ENCODE results near the gene CMTR1.

DNA sequence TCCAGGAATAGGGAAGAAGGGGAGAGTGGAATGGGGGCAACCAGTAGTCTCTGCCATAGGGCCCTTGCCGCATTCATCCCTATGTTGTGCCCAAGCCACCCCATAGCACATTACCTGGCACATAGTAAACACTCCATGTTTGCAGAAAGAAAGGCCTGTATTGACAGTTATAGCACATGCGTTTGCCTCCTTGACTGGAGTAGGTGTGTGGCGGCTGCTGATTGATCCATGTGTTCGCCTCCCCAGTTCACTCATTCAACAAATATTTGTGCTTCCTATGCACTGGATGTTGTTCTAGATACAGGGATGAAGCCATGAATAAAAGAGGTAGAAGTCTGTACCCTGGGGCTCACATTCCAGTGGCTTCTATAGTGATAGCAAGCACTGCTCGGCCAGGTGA is 86.4 kb downstream of the CMTR1 start:
- TF ChIP-seq EZH2 (IDR thresholded peaks at IDR 0.05; ENCODE audit: borderline replicate concordance, insufficient read depth, low read length, poor library complexity, severe bottlenecking): no peak
- no peak for TF ChIP-seq SMC3 (conservative IDR thresholded peaks at IDR 0.05; ENCODE audit: poor library complexity)
- TF ChIP-seq TAF1 (IDR thresholded peaks at IDR 0.05; ENCODE audit: low read depth): no peak
- TF ChIP-seq, protein P1, sequence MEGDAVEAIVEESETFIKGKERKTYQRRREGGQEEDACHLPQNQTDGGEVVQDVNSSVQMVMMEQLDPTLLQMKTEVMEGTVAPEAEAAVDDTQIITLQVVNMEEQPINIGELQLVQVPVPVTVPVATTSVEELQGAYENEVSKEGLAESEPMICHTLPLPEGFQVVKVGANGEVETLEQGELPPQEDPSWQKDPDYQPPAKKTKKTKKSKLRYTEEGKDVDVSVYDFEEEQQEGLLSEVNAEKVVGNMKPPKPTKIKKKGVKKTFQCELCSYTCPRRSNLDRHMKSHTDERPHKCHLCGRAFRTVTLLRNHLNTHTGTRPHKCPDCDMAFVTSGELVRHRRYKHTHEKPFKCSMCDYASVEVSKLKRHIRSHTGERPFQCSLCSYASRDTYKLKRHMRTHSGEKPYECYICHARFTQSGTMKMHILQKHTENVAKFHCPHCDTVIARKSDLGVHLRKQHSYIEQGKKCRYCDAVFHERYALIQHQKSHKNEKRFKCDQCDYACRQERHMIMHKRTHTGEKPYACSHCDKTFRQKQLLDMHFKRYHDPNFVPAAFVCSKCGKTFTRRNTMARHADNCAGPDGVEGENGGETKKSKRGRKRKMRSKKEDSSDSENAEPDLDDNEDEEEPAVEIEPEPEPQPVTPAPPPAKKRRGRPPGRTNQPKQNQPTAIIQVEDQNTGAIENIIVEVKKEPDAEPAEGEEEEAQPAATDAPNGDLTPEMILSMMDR (IDR thresholded peaks at IDR 0.05; ENCODE audit: poor library complexity, severe bottlenecking): no peak
- no peak for TF ChIP-seq POLR2AphosphoS5 (IDR thresholded peaks at IDR 0.05)
- no peak for TF ChIP-seq EP300 (conservative IDR thresholded peaks at IDR 0.05; ENCODE audit: poor library complexity, severe bottlenecking)
- TF ChIP-seq RAD21 (conservative IDR thresholded peaks at IDR 0.05): no peak
- TF ChIP-seq, protein P2, sequence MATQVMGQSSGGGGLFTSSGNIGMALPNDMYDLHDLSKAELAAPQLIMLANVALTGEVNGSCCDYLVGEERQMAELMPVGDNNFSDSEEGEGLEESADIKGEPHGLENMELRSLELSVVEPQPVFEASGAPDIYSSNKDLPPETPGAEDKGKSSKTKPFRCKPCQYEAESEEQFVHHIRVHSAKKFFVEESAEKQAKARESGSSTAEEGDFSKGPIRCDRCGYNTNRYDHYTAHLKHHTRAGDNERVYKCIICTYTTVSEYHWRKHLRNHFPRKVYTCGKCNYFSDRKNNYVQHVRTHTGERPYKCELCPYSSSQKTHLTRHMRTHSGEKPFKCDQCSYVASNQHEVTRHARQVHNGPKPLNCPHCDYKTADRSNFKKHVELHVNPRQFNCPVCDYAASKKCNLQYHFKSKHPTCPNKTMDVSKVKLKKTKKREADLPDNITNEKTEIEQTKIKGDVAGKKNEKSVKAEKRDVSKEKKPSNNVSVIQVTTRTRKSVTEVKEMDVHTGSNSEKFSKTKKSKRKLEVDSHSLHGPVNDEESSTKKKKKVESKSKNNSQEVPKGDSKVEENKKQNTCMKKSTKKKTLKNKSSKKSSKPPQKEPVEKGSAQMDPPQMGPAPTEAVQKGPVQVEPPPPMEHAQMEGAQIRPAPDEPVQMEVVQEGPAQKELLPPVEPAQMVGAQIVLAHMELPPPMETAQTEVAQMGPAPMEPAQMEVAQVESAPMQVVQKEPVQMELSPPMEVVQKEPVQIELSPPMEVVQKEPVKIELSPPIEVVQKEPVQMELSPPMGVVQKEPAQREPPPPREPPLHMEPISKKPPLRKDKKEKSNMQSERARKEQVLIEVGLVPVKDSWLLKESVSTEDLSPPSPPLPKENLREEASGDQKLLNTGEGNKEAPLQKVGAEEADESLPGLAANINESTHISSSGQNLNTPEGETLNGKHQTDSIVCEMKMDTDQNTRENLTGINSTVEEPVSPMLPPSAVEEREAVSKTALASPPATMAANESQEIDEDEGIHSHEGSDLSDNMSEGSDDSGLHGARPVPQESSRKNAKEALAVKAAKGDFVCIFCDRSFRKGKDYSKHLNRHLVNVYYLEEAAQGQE (IDR thresholded peaks at IDR 0.05; ENCODE audit: borderline replicate concordance): no peak
- no peak for TF ChIP-seq MXI1 (conservative IDR thresholded peaks at IDR 0.05; ENCODE audit: poor library complexity, severe bottlenecking)

Data from neural cell (in vitro differentiated cells).